SK-N-MC (cell line): ENCODE results near the gene CSNK1G1.

ENCODE experiments used
- EZH2 ChIP-seq: fragments of 200-600 bp; sonication (generic); IDR thresholded peaks from one replicate; pipeline ENCODE4 v1.6.1; 2017; ENCODE audit warnings: antibody characterized with exemption
- POLR2AphosphoS5 ChIP-seq: IDR thresholded peaks from 2 replicates; pipeline ENCODE4 v1.6.1; 2012; ENCODE audit warnings: mild to moderate bottlenecking, low read depth, low read length, borderline replicate concordance

GRCh38 chr15:64315216-64315615 is 40.8 kb downstream of the CSNK1G1 start:
- TF ChIP-seq EZH2 (no peak), POLR2AphosphoS5 (no peak)
